ENCODE results near the gene LMAN2L. TPM values are rescaled to one million over a fixed set of nuclear protein-coding genes. Genes with fewer than 3 reads are reported as not detected.

The LMAN2L gene
- polyA plus RNA-seq, 3 donors = 7.9 to 22.4 (median 16.6) TPM

DNA sequence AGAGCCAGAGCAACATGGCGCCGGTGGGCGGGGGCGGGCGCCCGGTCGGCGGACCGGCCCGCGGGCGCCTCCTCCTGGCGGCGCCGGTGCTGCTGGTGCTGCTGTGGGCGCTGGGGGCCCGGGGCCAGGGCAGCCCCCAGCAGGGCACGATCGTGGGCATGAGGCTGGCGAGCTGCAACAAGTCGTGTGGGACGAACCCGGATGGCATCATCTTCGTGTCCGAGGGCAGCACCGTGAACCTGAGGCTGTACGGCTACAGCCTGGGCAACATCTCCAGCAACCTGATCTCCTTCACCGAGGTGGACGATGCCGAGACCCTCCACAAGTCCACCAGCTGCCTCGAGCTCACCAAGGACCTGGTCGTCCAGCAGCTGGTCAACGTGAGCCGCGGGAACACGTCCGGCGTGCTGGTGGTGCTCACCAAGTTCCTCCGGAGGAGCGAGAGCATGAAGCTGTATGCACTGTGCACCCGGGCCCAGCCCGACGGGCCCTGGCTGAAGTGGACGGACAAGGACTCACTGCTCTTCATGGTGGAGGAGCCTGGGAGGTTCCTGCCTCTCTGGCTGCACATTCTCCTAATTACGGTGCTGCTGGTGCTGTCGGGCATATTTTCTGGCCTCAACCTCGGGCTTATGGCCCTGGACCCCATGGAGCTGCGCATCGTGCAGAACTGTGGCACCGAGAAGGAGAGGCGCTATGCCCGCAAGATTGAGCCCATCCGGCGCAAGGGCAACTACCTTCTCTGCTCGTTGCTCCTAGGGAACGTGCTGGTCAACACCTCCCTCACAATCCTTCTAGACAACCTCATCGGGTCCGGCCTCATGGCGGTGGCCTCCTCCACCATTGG lies 21.3 kb upstream of the LMAN2L start:
- WGBS (ENCODE audit: insufficient coverage) = 17% methylated on average over 56 of the region's 59 CpGs
- Histone ChIP-seq H3K27ac (ENCODE audit: low read depth in 1 of 2, low read length in 2 of 2) (peak overlapping the region; percentile 41 to 78), H3K4me1 (ENCODE audit: control insufficient read depth in 1 of 2, insufficient read depth in 2 of 2, low read length in 2 of 2) (peaks cover 46 to 53% of the 10 kb centered on the region in 2 donors), H3K79me2 (ENCODE audit: insufficient read depth, low read length) (peaks cover 19% of the 10 kb centered on the region), H3K27me3 (ENCODE audit: control insufficient read depth in 2 of 2, insufficient read depth in 2 of 2, low read length in 2 of 2) (peaks cover 0 to 4% of the 10 kb centered on the region in 2 donors), H2AFZ (ENCODE audit: insufficient read depth, low read depth, low read length, poor library complexity, severe bottlenecking) (peak overlapping the region; percentile 84), H3K4me2 (replicated peaks; ENCODE audit: extremely low read depth, low read length, poor library complexity, severe bottlenecking) (peak overlapping the region; percentile 89), H3K9ac (ENCODE audit: insufficient read depth, low read length, poor library complexity, severe bottlenecking) (peak overlapping the region; percentile 64), H4K20me1 (ENCODE audit: insufficient read depth, low read length) (peaks cover 18% of the 10 kb centered on the region), H3K4me3 (replicated peaks in 1 of 3; ENCODE audit: low read depth in 2 of 3, low read length in 3 of 3) (peak overlapping the region; percentile 68 to 81 (median 72)), H3K36me3 (replicated peaks in 1 of 2; ENCODE audit: control insufficient read depth in 1 of 2, insufficient read depth in 2 of 2, low read length in 2 of 2) (no peaks in the 10 kb centered on the region), H3K9me3 (replicated peaks in 1 of 2; ENCODE audit: control insufficient read depth in 1 of 2, insufficient read depth in 1 of 2, low read length in 2 of 2) (no peaks in the 10 kb centered on the region)
- Mint-ChIP-seq H3K27ac (peak overlapping the region; percentile 78 to 94 (median 90)), H3K9me3 (peaks cover 0 to 3% (median 0%) of the 10 kb centered on the region in 7 donors), H3K36me3 (no peaks in the 10 kb centered on the region), H3K27me3 (ENCODE audit: low read depth in 3 of 3) (peaks cover 3 to 13% (median 4%) of the 10 kb centered on the region in 3 donors), H3K4me1 (peaks cover 51% of the 10 kb centered on the region), H3K4me3 (peak overlapping the region; percentile 92 to 96)
- TF ChIP-seq CTCF (IDR thresholded peaks at IDR 0.05) = peak; percentile 70
- intact Hi-C loops (cut with micrococcal nuclease) = loop anchor here (2.0 to 10.0 kb wide), 6 partner anchors 20 to 156 kb away; partner anchors contain the start of genes CNNM3 (in 2 of the 2), KANSL3 (in 2 of the 2) and LMAN2L (in 1 of the 2)
- DNase-seq = no peak

Data from CD14-positive monocyte (primary cell).